GM23338 (cell line): ENCODE data around the gene PTRH2. TPM values are rescaled to one million over a fixed set of nuclear protein-coding genes. Genes with fewer than 3 reads are reported as not detected.
"Not testable (repeated sequence)": the region's sequence is repeated elsewhere in the genome, so short reads cannot be mapped to it uniquely, and the experiment has no call there.

Experiments used
- ATAC-seq: fragments of 200-7000 bp; cut with Tn5 transposase; 3 replicates; pipeline ENCODE4 v1.9.1; 2020
- DNase-seq: peaks from one replicate; pipeline ENCODE4 v3.0.0-alpha.2; 2015; ENCODE audit warnings: low spot score
- H2AFZ ChIP-seq: fragments of 200-600 bp; sonication (generic); 2 replicates; pipeline ENCODE4 v1.8.0; 2016; ENCODE audit warnings: antibody characterized with exemption, mild to moderate bottlenecking, moderate library complexity
- H3F3A ChIP-seq: fragments of 200-600 bp; sonication (generic); replicated peaks from 2 replicates; pipeline ENCODE4 v1.8.0; 2017; ENCODE audit warnings: antibody characterized with exemption, mixed run types, low read depth
- H3K27ac ChIP-seq: fragments of 200-600 bp; sonication (generic); 2 replicates; pipeline ENCODE4 v1.6.1; 2016; ENCODE audit warnings: low read depth
- H3K27me3 ChIP-seq: fragments of 200-600 bp; sonication (generic); 2 replicates; pipeline ENCODE4 v1.8.0; 2016; ENCODE audit warnings: mild to moderate bottlenecking, mixed run types, moderate library complexity; ENCODE audit not compliant: insufficient read depth
- H3K36me3 ChIP-seq: fragments of 200-600 bp; sonication (generic); 2 replicates; pipeline ENCODE4 v1.8.0; 2016; ENCODE audit warnings: mild to moderate bottlenecking; ENCODE audit not compliant: insufficient read depth
- H3K4me1 ChIP-seq: fragments of 200-600 bp; sonication (generic); 2 replicates; pipeline ENCODE4 v1.8.0; 2016; ENCODE audit warnings: mild to moderate bottlenecking, moderate library complexity; ENCODE audit not compliant: insufficient read depth
- H3K4me2 ChIP-seq: fragments of 200-600 bp; sonication (generic); 2 replicates; pipeline ENCODE4 v1.7.1; 2017; ENCODE audit warnings: mixed run types
- H3K4me3 ChIP-seq: fragments of 200-600 bp; sonication (generic); 2 replicates; pipeline ENCODE4 v1.6.1; 2016; ENCODE audit warnings: mixed run types
- H3K79me2 ChIP-seq: fragments of 200-600 bp; sonication (generic); replicated peaks from 2 replicates; pipeline ENCODE4 v1.8.0; 2017; ENCODE audit warnings: mild to moderate bottlenecking; ENCODE audit not compliant: insufficient read depth
- H3K9me2 ChIP-seq: fragments of 200-600 bp; sonication (generic); 2 replicates; pipeline ENCODE4 v1.8.0; 2017; ENCODE audit not compliant: insufficient read depth
- H4K20me1 ChIP-seq: fragments of 200-600 bp; sonication (generic); replicated peaks from 2 replicates; pipeline ENCODE4 v1.8.0; 2017; ENCODE audit warnings: mild to moderate bottlenecking; ENCODE audit not compliant: insufficient read depth
- H3K27ac Mint-ChIP-seq: 2 replicates; pipeline ENCODE4 v1.8.0; 2020; ENCODE audit warnings: inconsistent platforms, mild to moderate bottlenecking, moderate library complexity, mixed read lengths
- H3K27me3 Mint-ChIP-seq: 3 replicates; pipeline ENCODE4 v1.8.0; 2022; ENCODE audit warnings: low read depth, mild to moderate bottlenecking, moderate library complexity, mixed read lengths, inconsistent platforms; ENCODE audit not compliant: insufficient read depth, poor library complexity
- H3K36me3 Mint-ChIP-seq: 3 replicates; pipeline ENCODE4 v1.8.0; 2021; ENCODE audit warnings: low read depth, mild to moderate bottlenecking, inconsistent platforms, moderate library complexity, mixed read lengths
- H3K4me1 Mint-ChIP-seq: 3 replicates; pipeline ENCODE4 v1.8.0; 2020; ENCODE audit warnings: mild to moderate bottlenecking, inconsistent platforms, mixed read lengths
- H3K4me3 Mint-ChIP-seq: 3 replicates; pipeline ENCODE4 v1.8.0; 2021; ENCODE audit warnings: moderate library complexity, mild to moderate bottlenecking, inconsistent platforms, mixed read lengths
- H3K9me3 Mint-ChIP-seq: 3 replicates; pipeline ENCODE4 v1.8.0; 2020; ENCODE audit warnings: moderate library complexity, mild to moderate bottlenecking, inconsistent platforms, mixed read lengths
- CREB1 ChIP-seq: fragments of 250-450 bp; sonication (Bioruptor Pico); IDR thresholded peaks from 2 replicates; pipeline ENCODE4 v1.5.0; 2020; ENCODE audit warnings: low read depth, mild to moderate bottlenecking, moderate library complexity
- EZH2phosphoT487 ChIP-seq: fragments of 200-600 bp; sonication (generic); IDR thresholded peaks from one replicate; pipeline ENCODE4 v1.8.1; 2018; ENCODE audit warnings: antibody characterized with exemption; ENCODE audit not compliant: unreplicated experiment
- JUNB ChIP-seq: IDR thresholded peaks from one replicate; pipeline ENCODE4 v1.6.1; 2016; ENCODE audit warnings: antibody characterized with exemption; ENCODE audit not compliant: unreplicated experiment
- NANOG ChIP-seq: IDR thresholded peaks from 2 replicates; pipeline ENCODE4 v1.6.1; 2016; ENCODE audit warnings: antibody characterized with exemption, borderline replicate concordance
- STAT1 ChIP-seq: IDR thresholded peaks from one replicate; pipeline ENCODE4 v1.6.1; 2016; ENCODE audit warnings: antibody characterized with exemption; ENCODE audit not compliant: unreplicated experiment
- ZNF114 ChIP-seq: fragments of 250-450 bp; sonication (Bioruptor Pico); IDR thresholded peaks from 2 replicates; pipeline ENCODE4 v1.5.0; 2020; ENCODE audit warnings: mild to moderate bottlenecking, moderate library complexity
- ZNF331 ChIP-seq: fragments of 250-450 bp; sonication (Bioruptor Pico); IDR thresholded peaks from 2 replicates; pipeline ENCODE4 v1.5.0; 2020; ENCODE audit warnings: low read depth, mild to moderate bottlenecking, moderate library complexity
- polyA plus RNA-seq: library from polyadenylated mRNA; unstranded; fragments of >200 nt; fragmentation: Nextera tagmentation; extraction: Ambion mirVana; gene quantifications from 2 replicates; pipeline ENCODE4 v1.2.1, GENCODE V29; 2016
- total RNA-seq: library from RNA; depleted of rRNA; stranded (reverse); fragments of >200 nt; shearing (Covaris generic); gene quantifications from 2 replicates; pipeline ENCODE4 v1.2.3, GENCODE V29; 2014
- TF ChIP-seq, protein P1 (sequence below), 2 experiments: fragments of 200-600 bp in 1 of 2; sonication (generic) in 1 of 2; conservative IDR thresholded peaks; 2 replicates each; pipeline versions ENCODE4 v1.5.1 to v1.6.1; 2016 to 2017; ENCODE audit warnings: antibody characterized with exemption in 2 of 2, low read depth in 2 of 2, mild to moderate bottlenecking in 2 of 2, moderate library complexity in 1 of 2

The PTRH2 gene
- total and polyA plus RNA-seq, 2 experiments from 2014 or later, result 32.7 to 85.2 TPM

DNA sequence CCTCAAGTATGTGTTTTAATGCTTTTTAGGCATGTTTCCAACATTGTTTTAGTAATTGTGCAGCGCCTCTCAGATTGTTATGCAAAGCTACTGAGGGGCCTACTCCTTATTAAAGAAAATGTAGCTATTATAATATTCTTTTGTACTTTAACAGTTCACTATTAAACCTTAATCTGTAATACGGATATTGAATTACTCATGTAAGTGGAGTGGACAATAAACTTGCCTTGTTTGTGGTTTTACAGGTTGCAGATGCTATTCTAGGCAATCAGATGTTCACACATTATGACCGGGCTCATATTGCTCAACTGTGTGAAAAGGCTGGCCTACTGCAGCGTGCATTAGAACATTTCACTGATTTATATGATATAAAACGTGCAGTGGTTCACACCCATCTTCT lies 41.0 kb downstream of the PTRH2 start:
- no peak for TF ChIP-seq CREB1 (CRISPR knock-in tag)
- H3K4me3 Mint-ChIP-seq, result no peak overlapping the region
- Histone ChIP-seq H3F3A (no peaks in the 10 kb centered on the region), H2AFZ (no peak overlapping the region), H3K4me2 (no peak overlapping the region), H3K36me3 (peaks cover 78% of the 10 kb centered on the region), H3K27ac (no peak overlapping the region), H3K4me1 (no peaks in the 10 kb centered on the region), H3K4me3 (no peak overlapping the region), H4K20me1 (no peaks in the 10 kb centered on the region), H3K9me2 (no peaks in the 10 kb centered on the region), H3K79me2 (peaks cover 8% of the 10 kb centered on the region; the same call in 1 of the 2 replicates), H3K27me3 (no peaks in the 10 kb centered on the region)
- ATAC-seq (no peak), DNase-seq (no peak)
- H3K27me3 Mint-ChIP-seq, result no peaks in the 10 kb centered on the region
- H3K9me3 Mint-ChIP-seq, result no peaks in the 10 kb centered on the region
- H3K27ac Mint-ChIP-seq, result no peak overlapping the region
- H3K36me3 Mint-ChIP-seq, result peaks cover 81% of the 10 kb centered on the region
- H3K4me1 Mint-ChIP-seq, result no peaks in the 10 kb centered on the region

DNA sequence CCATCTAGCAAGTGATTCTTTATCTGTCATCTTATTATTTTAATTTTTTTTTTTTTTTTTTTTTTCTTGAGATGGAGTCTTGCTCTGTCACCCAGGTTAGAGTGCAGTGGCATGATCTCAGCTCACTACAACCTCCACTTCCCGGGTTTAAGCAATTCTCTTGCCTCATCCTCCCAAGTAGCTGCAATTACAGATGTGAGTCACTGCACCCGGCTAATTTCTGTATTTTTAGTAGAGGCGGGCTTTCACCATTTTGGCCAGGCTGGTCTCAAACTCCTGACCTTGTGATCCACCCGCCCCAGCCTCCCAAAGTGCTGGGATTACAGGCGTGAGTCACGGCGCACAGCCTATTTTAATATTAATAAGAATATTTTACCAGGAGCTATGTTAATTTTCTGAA lies 50.6 kb downstream of the PTRH2 start:
- H3K4me1 Mint-ChIP-seq, H3K27me3 ChIP-seq, DNase-seq, H3K9me3 Mint-ChIP-seq, H3K9me2 ChIP-seq, H3K27ac Mint-ChIP-seq, H2AFZ ChIP-seq, H3K79me2 ChIP-seq, H3K4me3 ChIP-seq, H3K4me2 ChIP-seq, H3F3A ChIP-seq, H3K27ac ChIP-seq, H3K27me3 Mint-ChIP-seq, H4K20me1 ChIP-seq, H3K4me1 ChIP-seq, H3K4me3 Mint-ChIP-seq, ATAC-seq: not testable (repeated sequence)
- peaks cover 71% of the 10 kb centered on the region for H3K36me3 ChIP-seq
- H3K36me3 Mint-ChIP-seq, result peaks cover 78% of the 10 kb centered on the region

DNA sequence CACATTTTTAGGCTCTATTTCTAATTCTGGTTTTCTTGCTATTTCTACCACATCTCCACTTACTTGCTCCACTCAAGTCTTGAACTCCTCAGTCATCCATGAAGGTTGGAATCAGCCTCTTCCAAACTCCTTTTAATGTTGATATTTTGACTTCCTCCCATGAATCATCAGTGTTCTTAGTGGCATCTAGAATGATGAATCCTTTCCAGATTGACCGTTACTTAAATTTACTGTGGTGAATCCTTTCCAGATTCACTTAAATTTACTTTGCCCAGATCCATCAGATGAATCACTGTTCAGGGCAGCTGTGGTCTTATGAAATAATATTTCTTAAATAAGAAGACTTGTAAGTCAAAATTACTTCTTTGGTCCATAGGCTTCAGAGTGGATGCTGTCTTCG lies 55.1 kb downstream of the PTRH2 start:
- Mint-ChIP-seq H3K27me3 (no peaks in the 10 kb centered on the region), H3K4me1 (no peaks in the 10 kb centered on the region), H3K4me3 (no peak overlapping the region), H3K27ac (no peak overlapping the region), H3K36me3 (peaks cover 87% of the 10 kb centered on the region), H3K9me3 (no peaks in the 10 kb centered on the region)
- H3K4me3 ChIP-seq, result no peak overlapping the region
- H3F3A ChIP-seq, result no peaks in the 10 kb centered on the region
- ATAC-seq, result no peak
- H3K9me2 ChIP-seq, result no peaks in the 10 kb centered on the region
- no peak overlapping the region for H2AFZ ChIP-seq
- no peaks in the 10 kb centered on the region for H3K27me3 ChIP-seq
- 0 out of 2 replicates have a peak, but pooled peaks cover under 1% of the 10 kb centered on the region for H4K20me1 ChIP-seq
- no peaks in the 10 kb centered on the region for H3K4me1 ChIP-seq
- no peak for DNase-seq
- no peak overlapping the region for H3K27ac ChIP-seq
- TF ChIP-seq ZNF331 (CRISPR knock-in tag) (no peak), NANOG (no peak), STAT1 (no peak), CREB1 (CRISPR knock-in tag) (no peak), JUNB (no peak), ZNF114 (CRISPR knock-in tag) (no peak)
- no peak overlapping the region for H3K4me2 ChIP-seq
- peaks cover 30% of the 10 kb centered on the region for H3K79me2 ChIP-seq
- H3K36me3 ChIP-seq, result peaks cover 61% of the 10 kb centered on the region; the same call in 1 of the 2 replicates

DNA sequence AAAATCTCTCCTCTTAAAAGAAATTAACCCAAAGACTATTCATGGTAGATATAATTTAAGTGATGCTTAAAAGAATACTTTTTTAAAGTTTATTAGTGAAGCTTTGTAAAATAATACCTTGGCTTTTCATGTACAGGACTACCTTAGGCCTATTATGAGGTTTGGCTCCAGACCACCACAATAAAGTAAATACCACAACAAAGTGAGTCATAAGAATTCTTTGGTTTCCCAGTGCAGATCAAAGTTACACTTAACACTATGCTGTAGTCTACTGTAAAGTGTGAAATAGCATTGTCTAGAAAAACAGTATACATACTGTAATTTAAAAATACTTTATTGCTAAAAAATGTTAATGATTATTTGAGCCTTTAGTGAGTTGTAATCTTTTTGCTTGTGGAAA lies 55.9 kb downstream of the PTRH2 start:
- no peak for ATAC-seq
- no peak for TF ChIP-seq EZH2phosphoT487
- TF ChIP-seq, protein P1, sequence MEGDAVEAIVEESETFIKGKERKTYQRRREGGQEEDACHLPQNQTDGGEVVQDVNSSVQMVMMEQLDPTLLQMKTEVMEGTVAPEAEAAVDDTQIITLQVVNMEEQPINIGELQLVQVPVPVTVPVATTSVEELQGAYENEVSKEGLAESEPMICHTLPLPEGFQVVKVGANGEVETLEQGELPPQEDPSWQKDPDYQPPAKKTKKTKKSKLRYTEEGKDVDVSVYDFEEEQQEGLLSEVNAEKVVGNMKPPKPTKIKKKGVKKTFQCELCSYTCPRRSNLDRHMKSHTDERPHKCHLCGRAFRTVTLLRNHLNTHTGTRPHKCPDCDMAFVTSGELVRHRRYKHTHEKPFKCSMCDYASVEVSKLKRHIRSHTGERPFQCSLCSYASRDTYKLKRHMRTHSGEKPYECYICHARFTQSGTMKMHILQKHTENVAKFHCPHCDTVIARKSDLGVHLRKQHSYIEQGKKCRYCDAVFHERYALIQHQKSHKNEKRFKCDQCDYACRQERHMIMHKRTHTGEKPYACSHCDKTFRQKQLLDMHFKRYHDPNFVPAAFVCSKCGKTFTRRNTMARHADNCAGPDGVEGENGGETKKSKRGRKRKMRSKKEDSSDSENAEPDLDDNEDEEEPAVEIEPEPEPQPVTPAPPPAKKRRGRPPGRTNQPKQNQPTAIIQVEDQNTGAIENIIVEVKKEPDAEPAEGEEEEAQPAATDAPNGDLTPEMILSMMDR (conservative IDR thresholded peaks at IDR 0.05; ENCODE audit: low read depth in 2 of 2), result no peak

More for the DNA sequence above, 55.9 kb downstream of the PTRH2 start:
- H3K36me3 ChIP-seq, result peaks cover 53% of the 10 kb centered on the region; the same call in 1 of the 2 replicates
- H3K9me2 ChIP-seq, result no peaks in the 10 kb centered on the region
- H3K79me2 ChIP-seq, result peaks cover 35% of the 10 kb centered on the region
- Mint-ChIP-seq H3K27me3 (no peaks in the 10 kb centered on the region), H3K9me3 (no peaks in the 10 kb centered on the region), H3K4me3 (no peak overlapping the region), H3K4me1 (no peaks in the 10 kb centered on the region), H3K36me3 (peaks cover 87% of the 10 kb centered on the region), H3K27ac (no peak overlapping the region)
- no peaks in the 10 kb centered on the region for H3F3A ChIP-seq
- no peaks in the 10 kb centered on the region for H3K4me1 ChIP-seq
- H3K27ac ChIP-seq, result no peak overlapping the region
- no peak overlapping the region for H3K4me2 ChIP-seq
- H3K4me3 ChIP-seq, result no peak overlapping the region
- no peak for DNase-seq
- no peaks in the 10 kb centered on the region for H3K27me3 ChIP-seq
- H2AFZ ChIP-seq, result no peak overlapping the region
- peaks cover 7% of the 10 kb centered on the region; the same call in 1 of the 2 replicates for H4K20me1 ChIP-seq
